NT2/D1 (cell line): ENCODE measurements around the gene RBFOX1.
A peak's percentile ranks its signal among the peaks of the same experiment; 100 is the strongest.

Experiments used
- DNase-seq: peaks from one replicate; pipeline ENCODE4 v3.0.0-alpha.2; 2011; ENCODE audit warnings: low read depth, low spot score
- H3K27me3 ChIP-seq: 2 replicates; pipeline ENCODE4 v1.6.0; 2011; ENCODE audit warnings: mild to moderate bottlenecking; ENCODE audit not compliant: insufficient read length, insufficient read depth
- H3K36me3 ChIP-seq: 2 replicates; pipeline ENCODE4 v1.6.1; 2011; ENCODE audit warnings: mild to moderate bottlenecking, low read length, mixed read lengths; ENCODE audit not compliant: insufficient read depth, insufficient read length
- H3K4me1 ChIP-seq: 2 replicates; pipeline ENCODE4 v1.5.1; 2011; ENCODE audit not compliant: insufficient read depth, insufficient read length
- H3K4me3 ChIP-seq: 2 replicates; pipeline ENCODE4 v1.5.1; 2011; ENCODE audit warnings: low read depth; ENCODE audit not compliant: insufficient read length
- H3K9ac ChIP-seq: 2 replicates; pipeline ENCODE4 v1.6.0; 2011; ENCODE audit warnings: low read depth; ENCODE audit not compliant: insufficient read length
- H3K9me3 ChIP-seq: 2 replicates; pipeline ENCODE4 v1.5.1; 2011; ENCODE audit warnings: mild to moderate bottlenecking, low read length; ENCODE audit not compliant: insufficient read depth
- SUZ12 ChIP-seq: IDR thresholded peaks from 2 replicates; pipeline ENCODE4 v1.6.1; 2011; ENCODE audit not compliant: insufficient read length, insufficient read depth; ENCODE audit errors: extremely low read depth
- YY1 ChIP-seq: IDR thresholded peaks from 2 replicates; pipeline ENCODE4 v1.6.1; 2011; ENCODE audit not compliant: insufficient read length, insufficient read depth
- ZNF274 ChIP-seq: IDR thresholded peaks from 2 replicates; pipeline ENCODE4 v1.6.1; 2011; ENCODE audit warnings: mild to moderate bottlenecking, low read depth, low read length

Gene RBFOX1

GRCh38 chr16:7332611-7333010 is at the start of gene RBFOX1:
Gene RBFOX1 (plus strand): TSS chr16:7332845.
- Histone ChIP-seq H3K36me3 (no peaks in the 10 kb centered on the region), H3K27me3 (no peaks in the 10 kb centered on the region), H3K4me3 (no peak within 1 kb of the TSS), H3K9me3 (no peaks in the 10 kb centered on the region), H3K4me1 (no peaks in the 10 kb centered on the region), H3K9ac (no peak within 1 kb of the TSS)
- TF ChIP-seq YY1 (no peak), SUZ12 (no peak), ZNF274 (no peak)
- DNase-seq = no peak

DNA sequence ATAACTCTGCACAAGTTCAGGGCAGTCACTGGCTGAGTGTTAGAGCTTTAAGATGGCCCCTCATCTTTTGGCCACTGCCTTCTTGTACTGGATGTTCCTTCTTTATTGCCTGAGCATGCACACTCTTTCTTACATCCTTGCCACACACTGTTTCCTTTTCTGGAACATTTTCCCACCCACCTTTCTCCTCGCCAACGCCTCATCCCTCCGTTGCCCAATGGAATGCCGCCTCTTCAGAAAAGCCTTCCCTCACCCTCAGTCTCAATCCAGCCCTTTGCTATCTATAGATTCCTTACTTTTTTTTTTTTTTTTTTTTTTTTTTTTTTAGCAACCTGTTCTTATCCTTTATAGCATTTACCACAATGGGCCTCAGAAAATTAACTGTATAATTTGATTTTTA is 47.9 kb upstream of the RBFOX1 start:
- TF ChIP-seq YY1 (no peak), ZNF274 (no peak), SUZ12 (no peak)
- peaks cover 9% of the 10 kb centered on the region for H3K9me3 ChIP-seq
- no peak overlapping the region for H3K4me3 ChIP-seq
- no peak overlapping the region for H3K9ac ChIP-seq
- no peaks in the 10 kb centered on the region for H3K36me3 ChIP-seq
- DNase-seq = no peak
- H3K27me3 ChIP-seq = no peaks in the 10 kb centered on the region
- H3K4me1 ChIP-seq = no peaks in the 10 kb centered on the region

- TF ChIP-seq ZNF274 (no peak), YY1 (no peak), SUZ12 (no peak)
- H3K27me3 ChIP-seq = no peaks in the 10 kb centered on the region
- no peak overlapping the region for H3K4me3 ChIP-seq
- no peaks in the 10 kb centered on the region for H3K4me1 ChIP-seq
- peaks cover 9% of the 10 kb centered on the region for H3K9me3 ChIP-seq
- no peak overlapping the region for H3K9ac ChIP-seq
- no peak for DNase-seq
- H3K36me3 ChIP-seq = no peaks in the 10 kb centered on the region
These were observed 47.1 kb upstream of the RBFOX1 start for GRCh38 chr16:7285520-7285919.

DNA sequence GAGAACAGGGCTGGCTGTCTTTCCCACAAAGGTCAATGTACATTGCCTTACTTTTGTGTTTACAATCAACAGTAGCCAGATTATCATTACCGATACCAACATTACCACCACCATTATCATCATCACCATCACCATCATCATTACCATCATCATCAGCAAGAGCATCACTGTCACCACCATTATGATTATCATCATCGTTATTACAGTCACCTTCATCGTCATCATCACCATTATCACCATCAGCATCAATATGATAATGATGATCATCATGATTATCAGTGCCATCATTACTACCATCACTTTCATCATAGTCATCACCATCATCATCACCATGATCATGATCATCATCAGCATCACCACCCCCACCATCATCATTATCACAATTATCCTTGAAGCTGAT is 43.3 kb upstream of the RBFOX1 start:
- Histone ChIP-seq H3K9ac (no peak overlapping the region), H3K4me1 (no peaks in the 10 kb centered on the region), H3K4me3 (no peak overlapping the region), H3K9me3 (peaks cover 9% of the 10 kb centered on the region), H3K36me3 (no peaks in the 10 kb centered on the region), H3K27me3 (no peaks in the 10 kb centered on the region)
- no peak for DNase-seq
- TF ChIP-seq YY1 (no peak), SUZ12 (no peak), ZNF274 (no peak)

DNA sequence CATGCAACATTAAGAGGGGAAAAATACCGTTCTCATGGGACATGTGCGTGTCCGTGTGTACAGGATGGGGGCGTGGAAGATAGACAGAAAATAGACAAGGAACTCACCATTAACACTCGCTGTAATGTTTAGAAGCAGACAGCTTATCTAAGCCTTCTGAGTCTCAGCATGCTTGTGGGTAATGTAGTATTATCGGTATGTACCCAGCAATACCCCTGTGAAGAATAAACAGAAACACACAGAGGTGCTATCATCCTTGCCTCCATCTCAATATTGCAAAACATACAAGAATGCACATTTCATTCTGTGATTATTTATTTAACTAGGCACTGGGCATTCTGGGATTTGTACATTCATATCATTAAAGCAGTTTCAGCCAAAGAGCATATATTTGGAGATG is 42.0 kb upstream of the RBFOX1 start:
- no peak for DNase-seq
- no peaks in the 10 kb centered on the region for H3K27me3 ChIP-seq

DNA sequence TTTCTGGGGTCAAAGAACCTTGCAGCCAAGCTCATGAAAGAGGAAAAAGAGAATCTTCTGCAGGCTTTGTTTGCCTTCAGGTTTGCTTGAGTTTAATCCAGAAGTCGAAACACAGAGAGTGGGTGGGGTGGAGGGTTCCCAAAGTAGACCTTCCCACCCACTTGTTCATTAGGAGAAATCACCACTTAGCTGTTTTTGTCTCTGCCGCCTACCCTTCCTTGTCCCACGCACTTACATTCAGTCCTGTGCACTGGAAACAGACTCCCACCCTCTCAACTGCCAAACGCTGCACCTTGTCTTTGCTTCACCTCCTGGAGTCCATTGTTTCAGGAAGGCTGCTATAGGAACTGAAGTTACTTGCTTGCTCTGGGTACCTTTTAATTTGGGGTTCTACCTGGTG is 38.6 kb upstream of the RBFOX1 start:
- Histone ChIP-seq H3K4me3 (no peak overlapping the region), H3K4me1 (no peaks in the 10 kb centered on the region), H3K9ac (no peak overlapping the region), H3K36me3 (no peaks in the 10 kb centered on the region), H3K27me3 (no peaks in the 10 kb centered on the region), H3K9me3 (no peaks in the 10 kb centered on the region)
- DNase-seq = no peak
- TF ChIP-seq SUZ12 (no peak), YY1 (no peak), ZNF274 (no peak)

More for the DNA sequence above, 42.0 kb upstream of the RBFOX1 start:
- Histone ChIP-seq H3K4me1 (no peaks in the 10 kb centered on the region), H3K36me3 (no peaks in the 10 kb centered on the region), H3K9ac (no peak overlapping the region), H3K9me3 (peaks cover 2% of the 10 kb centered on the region), H3K4me3 (no peak overlapping the region)
- TF ChIP-seq SUZ12 (no peak), ZNF274 (no peak), YY1 (no peak)

DNA sequence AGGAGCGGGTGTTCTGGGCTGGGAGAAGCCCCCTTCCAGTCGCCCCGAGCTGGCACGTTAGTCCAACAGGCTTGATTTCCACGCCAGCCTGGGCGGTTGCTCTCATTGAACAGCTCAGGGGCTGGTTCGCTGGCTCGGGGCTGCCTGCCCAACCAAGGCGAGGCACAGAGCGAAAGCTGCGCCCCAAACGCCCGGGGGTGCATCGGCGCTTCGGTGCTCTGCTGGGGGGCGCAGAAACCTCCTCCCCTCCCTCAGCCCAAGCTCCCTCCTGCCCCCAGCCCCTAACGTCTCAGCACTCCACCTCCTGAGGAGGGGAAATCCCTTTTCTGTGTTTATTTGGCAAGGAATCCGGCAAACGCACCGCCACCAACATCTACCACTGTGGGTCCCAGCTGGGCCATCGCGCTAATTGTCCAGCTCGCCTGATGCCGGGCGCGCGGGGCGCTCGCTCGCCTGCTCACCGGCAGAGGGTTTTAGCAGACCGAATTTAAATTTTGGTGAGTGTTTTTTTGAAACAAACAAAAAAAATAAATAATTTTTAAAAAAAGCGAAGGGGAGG is 29.5 kb upstream of the RBFOX1 start:
- TF ChIP-seq ZNF274 = no peak
- no peak for TF ChIP-seq YY1
- TF ChIP-seq SUZ12 = no peak
- Histone ChIP-seq H3K4me3 (peak overlapping the region; percentile 57), H3K27me3 (peaks cover 45% of the 10 kb centered on the region), H3K9me3 (no peaks in the 10 kb centered on the region), H3K4me1 (no peaks in the 10 kb centered on the region), H3K9ac (peak overlapping the region; percentile 63), H3K36me3 (no peaks in the 10 kb centered on the region)
- DNase-seq = no peak
